Heart left ventricle (tissue), 13 donors: ENCODE results near the gene ZDHHC3.

Experiments
- POLR2A ChIP-seq, 2 donors: fragments of 450-650 bp; IDR thresholded peaks; one replicate each; pipeline ENCODE4 v1.6.1; 2017; ENCODE audit warnings: antibody characterized with exemption in 2 of 2, mild to moderate bottlenecking in 2 of 2, moderate library complexity in 2 of 2
- TF ChIP-seq, protein P1 (sequence below), 12 donors: fragments of 200-600 bp; sonication (generic) in 4 of 12; IDR thresholded peaks; one replicate each; pipeline versions ENCODE4 v1.5.0 to v1.8.0; 2018 to 2022; ENCODE audit warnings: antibody characterized with exemption in 12 of 12, mild to moderate bottlenecking in 5 of 12
- donor health status: ischemic (EF 13 %, LVEDD 7.1; RV severe dilation, severe dysfunction).
- donor health status: DM: no; HTN: yes; CAD: no.
- donor health status: DM: no; HTN: no; CAD: no.
- donor health status: ischemic (EF 25% LVEDD 6.9; RV normal size, moderate dysfunction).
- donor health status: ischemic (EF 25% LVEDD 5.7; RV mildly dilated, moderate dysfunction).
- donor health status: ischemic (EF 35%, LVEDD 5.7; RV mildly dilated, moderate dysfunction).
- donor health status: nonischemic (EF 11% LVEDD 7.7; RV severe dilation, severe dysfunction).
- donor health status: DM: yes; HTN: yes; CAD: no.
- donor health status: PGD.
- donor health status: ischemic (EF 29% LVEDD 5.4; RV normal size, mild dysfunction).
- donor health status: nonischemic (EF 23%, LVEDD 6.1; RV moderate dilation, normal function).

- TF ChIP-seq POLR2A (IDR thresholded peaks at IDR 0.05): no peak
- TF ChIP-seq, protein P1, sequence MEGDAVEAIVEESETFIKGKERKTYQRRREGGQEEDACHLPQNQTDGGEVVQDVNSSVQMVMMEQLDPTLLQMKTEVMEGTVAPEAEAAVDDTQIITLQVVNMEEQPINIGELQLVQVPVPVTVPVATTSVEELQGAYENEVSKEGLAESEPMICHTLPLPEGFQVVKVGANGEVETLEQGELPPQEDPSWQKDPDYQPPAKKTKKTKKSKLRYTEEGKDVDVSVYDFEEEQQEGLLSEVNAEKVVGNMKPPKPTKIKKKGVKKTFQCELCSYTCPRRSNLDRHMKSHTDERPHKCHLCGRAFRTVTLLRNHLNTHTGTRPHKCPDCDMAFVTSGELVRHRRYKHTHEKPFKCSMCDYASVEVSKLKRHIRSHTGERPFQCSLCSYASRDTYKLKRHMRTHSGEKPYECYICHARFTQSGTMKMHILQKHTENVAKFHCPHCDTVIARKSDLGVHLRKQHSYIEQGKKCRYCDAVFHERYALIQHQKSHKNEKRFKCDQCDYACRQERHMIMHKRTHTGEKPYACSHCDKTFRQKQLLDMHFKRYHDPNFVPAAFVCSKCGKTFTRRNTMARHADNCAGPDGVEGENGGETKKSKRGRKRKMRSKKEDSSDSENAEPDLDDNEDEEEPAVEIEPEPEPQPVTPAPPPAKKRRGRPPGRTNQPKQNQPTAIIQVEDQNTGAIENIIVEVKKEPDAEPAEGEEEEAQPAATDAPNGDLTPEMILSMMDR (IDR thresholded peaks at IDR 0.05): no peak
Observed at GRCh38 chr3:44929782-44930181, 46.2 kb downstream of the ZDHHC3 start.
